NCI-H2227 (cell line): ENCODE measurements around the gene EIF3L.
"Not testable (repeated sequence)": the region's sequence is repeated elsewhere in the genome, so short reads cannot be mapped to it uniquely, and the experiment has no call there.

Experiments
- DNase-seq: peaks from one replicate; lab custom pipeline; 2025; ENCODE audit not compliant: unreplicated experiment; lab: John Stamatoyannopoulos, UW

Gene EIF3L

DNA sequence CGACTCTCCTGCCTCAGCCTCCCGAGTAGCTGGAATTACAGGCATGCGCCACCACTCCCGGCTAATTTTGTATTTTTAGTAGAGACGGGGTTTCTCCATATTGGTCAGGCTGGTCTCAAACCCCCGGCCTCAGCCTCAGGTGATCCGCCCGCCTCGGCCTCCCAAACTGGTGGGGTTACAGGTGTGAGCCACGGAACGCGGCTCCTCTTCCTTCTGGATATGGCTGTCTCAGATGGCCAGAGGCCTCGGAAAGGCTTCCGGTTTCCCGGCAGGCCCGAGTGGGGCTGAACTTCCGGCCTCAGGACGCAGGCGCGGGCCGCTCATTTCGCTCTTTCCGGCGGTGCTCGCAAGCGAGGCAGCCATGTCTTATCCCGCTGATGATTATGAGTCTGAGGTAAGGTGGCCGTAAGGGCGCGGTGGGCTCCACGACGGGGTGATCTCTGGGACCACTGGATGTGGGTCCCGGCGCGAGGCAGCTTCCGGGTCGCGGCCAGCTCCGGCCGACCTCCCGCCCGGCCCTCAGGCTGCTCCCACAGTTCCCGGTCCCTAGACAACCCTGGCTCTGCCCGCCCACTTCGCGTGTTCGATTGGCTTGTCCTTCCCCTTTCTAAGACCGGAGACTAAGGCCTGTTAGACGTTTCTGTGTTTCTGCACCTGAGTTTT lies at the start of gene EIF3L:
Gene EIF3L (plus strand): TSS at position 331 of the 663 bp plus-strand sequence. CDS start 31 bp downstream, at position 362.
- peak; percentile 89 for DNase-seq

DNA sequence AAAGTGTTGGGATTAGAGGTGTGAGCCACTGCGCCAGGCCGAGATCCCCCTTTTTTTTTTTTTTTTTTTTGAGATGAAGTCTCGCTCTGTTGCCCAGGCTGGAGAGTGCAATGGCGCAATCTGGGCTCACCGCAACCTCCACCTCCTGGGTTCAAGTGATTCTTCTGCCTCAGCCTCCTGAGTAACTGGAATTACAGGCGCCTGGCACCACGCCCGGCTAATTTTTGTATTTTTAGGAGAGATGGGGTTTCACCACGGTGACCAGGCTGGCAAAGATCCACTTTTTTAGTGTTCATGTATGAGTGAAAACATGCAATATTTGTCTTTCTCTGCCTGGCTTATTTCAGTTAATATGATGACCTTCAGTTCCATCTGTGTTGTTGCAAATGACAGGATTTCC lies 49.2 kb upstream of the EIF3L start:
- not testable (repeated sequence) for DNase-seq

DNA sequence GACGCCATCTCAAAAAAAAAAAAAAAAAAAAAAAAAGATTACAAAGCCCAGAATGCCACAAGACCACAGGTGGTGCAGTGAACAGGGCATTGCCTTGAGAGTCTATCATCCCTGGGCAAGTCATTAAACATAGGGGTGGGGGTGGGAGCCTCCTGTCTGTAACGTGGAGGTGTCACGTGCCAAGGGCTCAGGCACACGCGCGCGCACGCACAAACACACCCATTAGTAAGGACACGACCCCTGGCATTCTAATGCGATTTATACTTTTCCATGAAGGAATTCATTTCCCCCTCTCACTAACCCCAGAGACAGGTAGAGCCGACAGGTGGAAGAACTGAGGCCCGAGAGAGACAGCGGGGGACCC lies 47.3 kb upstream of the EIF3L start:
- peak; percentile 71 for DNase-seq

DNA sequence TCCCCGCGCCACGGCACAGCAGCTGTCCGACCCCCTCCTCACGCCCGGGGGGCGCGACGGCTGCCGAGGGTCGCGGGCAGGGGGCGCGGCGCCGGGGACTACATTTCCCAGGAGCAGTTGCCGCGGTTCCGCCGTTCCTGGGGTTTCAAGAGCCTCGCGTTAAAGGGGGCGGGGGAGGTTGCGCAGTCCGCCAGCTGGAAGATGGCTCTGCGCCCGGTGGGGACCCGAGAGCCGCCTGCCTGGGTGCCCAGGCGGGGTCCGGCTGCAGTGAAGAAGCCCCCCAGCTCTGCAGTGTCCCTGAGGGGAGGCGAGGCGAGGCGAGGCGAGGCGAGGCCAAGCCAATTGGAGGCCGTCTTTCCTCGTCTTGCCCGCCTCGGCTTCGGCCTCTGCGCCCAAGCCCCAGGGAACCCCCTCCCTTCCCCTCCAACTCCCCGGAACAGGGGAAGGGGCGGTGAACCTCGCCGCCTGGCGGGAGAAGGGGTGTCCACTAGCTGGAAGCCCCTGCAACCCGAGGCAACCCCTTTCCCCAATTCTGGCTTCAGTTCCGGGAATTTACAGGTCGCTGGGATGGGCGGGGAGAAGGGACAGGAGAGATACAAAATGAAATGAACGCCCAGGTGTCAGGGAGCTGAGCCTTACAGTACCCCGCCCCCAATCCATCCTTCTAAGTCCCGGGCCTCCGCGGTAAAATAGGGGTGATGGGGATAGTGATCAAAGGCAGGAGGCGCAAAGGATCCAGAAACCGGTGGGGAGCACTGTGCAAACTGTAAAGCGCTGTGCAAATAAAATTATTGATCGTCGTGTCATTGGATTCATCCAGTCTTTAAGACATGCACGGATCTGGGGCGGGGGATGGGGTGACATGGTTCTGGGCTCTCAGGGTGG lies 46.7 kb upstream of the EIF3L start:
- peak; percentile 80 for DNase-seq

DNA sequence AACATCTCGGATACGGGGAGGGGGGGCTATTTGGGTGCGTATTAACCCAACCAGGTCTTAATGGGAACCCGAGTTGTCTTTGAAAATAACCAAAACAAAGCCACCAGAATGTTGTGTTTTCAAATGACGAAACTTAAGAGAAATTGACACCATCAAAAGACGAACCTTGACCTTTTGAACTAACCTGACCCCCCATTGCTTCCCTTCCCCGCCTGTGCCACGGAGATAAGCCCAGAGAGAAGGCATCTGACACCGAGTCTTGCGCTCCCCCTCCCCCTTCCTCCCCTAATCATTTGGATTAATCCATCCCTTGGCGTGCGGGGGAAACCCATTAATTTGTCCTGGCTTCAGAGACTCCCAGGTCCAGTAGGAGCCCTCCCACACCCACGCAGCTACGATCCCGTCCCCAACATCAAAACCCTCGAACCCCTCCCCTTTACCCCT lies 46.0 kb upstream of the EIF3L start:
- peak; percentile 39 for DNase-seq

DNA sequence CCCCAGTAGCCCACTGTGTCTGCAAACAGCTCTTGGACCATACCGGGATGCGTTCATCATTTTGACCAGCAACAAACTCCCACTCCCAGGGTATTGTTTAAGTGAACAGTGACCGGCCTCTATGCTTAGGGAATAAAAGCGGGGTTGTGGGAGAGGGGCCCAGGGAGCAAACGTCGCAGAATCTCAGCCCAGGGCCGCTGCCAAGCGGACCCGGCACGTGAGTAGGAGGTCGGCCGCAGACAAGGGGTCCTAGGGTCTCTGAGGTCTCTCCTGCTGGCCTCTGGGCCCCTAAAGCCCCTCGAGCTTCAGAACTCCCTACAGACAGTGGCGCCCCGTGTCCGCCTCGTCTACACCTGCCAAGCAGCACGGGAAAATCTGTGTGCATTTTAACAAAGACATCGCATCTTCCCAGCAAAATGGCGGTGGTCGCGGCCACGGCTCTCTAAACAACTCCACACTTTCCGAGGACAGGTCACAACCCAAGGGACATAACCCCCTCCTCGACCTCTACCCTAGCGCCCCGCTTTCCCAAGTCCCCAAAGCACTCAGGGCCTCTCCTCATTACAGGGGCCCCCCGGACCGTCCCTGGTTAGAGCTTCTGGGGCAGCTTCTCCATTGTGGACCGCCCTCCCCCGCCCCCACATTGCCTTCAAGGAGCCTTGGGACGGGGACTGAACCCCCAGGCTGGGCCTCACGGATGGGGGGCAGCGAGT lies 45.4 kb upstream of the EIF3L start:
- peak; percentile 39 for DNase-seq

DNA sequence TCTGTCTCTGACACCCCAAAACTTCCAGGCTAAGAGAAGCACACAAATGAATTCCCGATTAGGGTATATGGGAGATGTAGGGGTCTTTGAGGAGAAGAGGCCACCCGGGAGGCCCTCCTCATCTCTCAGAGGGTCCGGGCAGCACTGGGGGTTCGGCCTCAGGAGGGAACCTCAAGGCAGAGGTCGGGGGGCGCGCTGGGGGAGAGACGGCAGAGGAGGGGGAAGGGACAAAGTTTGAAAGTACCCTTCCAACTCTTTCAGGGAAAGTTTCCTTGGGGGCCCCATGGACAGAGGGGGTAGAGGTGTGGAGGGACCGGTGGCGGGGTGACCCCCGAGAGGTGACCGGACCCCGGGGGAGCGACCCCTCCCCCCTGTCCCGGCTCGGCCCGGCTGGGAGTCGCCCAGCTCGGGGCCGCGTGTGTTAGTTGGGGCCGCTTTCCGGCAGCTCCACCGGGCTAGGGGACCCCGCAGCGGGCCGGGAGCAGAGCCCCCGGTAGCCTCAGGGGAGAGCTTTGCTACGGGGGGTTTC lies 44.8 kb upstream of the EIF3L start:
- DNase-seq, result peak; percentile 13

DNA sequence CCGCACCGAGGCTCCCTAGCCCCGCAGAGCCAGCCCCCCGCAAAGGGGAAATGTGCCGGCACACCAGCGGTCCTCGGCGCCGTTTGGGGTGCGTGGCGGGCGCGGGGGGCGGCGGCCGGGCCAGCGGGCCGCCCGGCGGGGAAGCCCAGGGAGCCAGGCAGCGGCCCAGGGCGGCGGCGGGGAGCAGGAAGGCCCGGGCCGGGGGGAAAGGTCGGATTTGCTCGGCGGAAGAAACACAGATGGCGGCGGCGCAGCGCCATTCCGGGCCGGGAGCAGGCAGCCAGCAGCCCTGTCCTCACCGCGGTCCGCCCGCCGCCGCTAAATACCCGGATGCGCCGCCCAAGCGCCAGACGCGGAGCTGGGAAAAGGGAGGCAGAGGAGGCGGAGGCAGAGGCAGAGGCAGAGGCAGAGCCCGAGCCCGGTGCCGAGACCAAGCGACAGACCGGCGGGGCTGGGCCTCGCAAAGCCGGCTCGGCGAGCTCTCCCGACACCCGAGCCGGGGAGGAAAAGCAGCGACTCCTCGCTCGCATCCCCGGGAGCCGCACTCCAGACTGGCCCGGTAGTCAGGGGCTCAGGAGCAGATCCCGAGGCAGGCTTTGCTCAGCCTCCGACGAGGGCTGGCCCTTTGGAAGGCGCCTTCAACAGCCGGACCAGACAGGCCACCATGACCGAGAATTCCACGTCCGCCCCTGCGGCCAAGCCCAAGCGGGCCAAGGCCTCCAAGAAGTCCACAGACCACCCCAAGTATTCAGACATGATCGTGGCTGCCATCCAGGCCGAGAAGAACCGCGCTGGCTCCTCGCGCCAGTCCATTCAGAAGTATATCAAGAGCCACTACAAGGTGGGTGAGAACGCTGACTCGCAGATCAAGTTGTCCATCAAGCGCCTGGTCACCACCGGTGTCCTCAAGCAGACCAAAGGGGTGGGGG lies 44.1 kb upstream of the EIF3L start:
- peak; percentile 85 for DNase-seq

DNA sequence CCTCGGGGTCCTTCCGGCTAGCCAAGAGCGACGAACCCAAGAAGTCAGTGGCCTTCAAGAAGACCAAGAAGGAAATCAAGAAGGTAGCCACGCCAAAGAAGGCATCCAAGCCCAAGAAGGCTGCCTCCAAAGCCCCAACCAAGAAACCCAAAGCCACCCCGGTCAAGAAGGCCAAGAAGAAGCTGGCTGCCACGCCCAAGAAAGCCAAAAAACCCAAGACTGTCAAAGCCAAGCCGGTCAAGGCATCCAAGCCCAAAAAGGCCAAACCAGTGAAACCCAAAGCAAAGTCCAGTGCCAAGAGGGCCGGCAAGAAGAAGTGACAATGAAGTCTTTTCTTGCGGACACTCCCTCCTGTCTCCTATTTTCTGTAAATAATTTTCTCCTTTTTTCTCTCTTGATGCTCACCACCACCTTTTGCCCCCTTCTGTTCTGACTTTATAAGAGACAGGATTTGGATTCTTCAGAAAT lies 43.4 kb upstream of the EIF3L start:
- DNase-seq, result no peak

DNA sequence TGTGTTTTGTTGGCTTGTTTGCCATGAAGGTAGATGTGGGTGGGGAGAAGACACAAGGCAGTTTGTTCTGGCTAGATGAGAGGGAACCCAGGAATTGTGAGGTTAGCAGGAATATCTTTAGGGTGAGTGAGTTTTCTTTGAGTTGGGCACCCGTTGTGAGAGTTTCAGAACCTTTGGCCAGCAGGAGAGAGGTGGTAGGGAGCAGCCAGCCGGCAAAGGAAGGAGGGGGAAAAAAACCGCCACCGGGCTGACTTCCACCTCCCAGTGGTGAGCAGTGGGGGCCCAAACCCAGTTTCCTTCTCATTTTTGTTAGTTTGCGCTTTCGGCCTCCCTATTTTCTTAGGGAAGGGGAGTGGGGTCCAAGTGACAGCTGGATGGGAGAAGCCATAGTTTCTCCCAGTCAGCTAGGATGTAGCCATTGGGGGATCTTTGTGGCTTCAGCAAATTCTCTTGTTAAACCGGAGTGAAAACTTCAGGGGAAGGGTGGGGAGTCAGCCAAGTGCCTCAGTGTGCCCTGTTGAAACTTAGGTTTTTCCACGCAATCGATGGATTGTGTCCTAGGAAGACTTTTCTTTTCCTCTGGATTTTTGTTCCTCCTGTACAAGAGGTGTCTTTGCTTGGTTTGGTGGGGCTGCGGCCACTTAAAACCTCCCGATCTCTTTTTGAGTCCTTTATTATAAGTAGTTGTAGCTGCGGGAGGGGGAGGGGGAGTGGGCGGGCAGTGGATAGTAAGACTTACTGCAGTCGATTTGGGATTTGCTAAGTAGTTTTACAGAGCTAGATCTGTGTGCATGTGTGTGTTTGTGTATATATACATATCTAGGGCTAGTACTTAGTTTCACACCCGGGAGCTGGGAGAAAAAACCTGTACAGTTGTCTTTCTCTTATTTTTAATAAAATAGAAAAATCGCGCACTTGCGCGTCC lies 42.5 kb upstream of the EIF3L start:
- DNase-seq, result no peak

DNA sequence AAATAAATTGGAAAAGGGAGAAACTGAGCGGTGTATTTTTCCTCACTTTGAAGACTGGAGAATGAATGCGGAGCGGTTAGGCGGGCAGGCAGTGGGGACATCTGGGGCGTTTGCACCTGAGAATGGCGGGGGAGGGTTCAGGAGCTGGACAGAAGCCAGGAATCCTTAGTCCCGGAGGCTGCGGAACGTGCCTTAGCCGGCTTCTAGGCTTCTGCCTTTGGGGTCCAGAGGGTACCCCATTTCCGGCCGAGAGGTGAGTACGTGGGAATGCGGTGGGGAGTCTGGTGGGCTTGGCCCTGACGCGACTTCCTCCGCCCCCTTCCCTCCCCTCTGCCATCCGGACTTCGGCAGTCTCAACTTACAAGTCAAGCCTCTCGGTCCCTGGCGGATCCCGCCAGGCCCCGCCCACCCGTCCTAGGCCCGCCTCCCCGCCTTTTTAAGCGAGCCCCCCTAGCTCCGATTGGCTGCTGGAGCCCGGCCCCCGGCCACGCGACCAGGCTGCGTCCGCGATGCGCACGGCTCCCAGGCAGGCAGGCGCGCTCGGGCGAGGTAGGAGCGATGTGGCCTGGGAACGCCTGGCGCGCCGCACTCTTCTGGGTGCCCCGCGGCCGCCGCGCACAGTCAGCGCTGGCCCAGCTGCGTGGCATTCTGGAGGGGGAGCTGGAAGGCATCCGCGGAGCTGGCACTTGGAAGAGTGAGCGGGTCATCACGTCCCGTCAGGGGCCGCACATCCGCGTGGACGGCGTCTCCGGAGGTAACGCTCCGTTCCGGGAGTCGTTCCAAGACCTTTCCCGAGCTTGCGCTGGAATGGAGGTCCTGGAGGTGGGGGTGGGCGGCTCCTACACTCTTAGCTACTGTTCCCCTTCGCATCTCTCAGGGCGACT lies 41.6 kb upstream of the EIF3L start, which contains the start of gene GCAT:
Gene GCAT (plus strand): TSS at position 525 of the 884 bp plus-strand sequence. CDS start 34 bp downstream, at position 559.
- peak; percentile 93 for DNase-seq

DNA sequence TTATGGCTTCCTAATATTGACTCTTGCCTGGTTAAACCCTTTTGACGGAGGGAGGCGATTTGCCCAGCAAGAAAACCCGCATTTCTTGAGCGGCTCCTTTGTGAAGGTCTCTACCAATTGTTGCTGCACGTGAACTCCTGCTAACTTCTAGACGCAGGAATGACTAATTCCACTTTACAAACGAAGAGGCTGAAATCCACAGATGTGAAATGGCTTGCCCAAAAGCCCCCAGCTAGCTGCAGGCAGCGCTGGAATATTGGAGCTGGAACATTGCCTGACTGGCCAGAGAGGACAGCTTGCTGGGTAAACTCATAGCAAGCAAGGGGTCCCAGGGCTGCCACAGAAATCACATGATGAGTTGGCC lies 40.9 kb upstream of the EIF3L start:
- no peak for DNase-seq

DNA sequence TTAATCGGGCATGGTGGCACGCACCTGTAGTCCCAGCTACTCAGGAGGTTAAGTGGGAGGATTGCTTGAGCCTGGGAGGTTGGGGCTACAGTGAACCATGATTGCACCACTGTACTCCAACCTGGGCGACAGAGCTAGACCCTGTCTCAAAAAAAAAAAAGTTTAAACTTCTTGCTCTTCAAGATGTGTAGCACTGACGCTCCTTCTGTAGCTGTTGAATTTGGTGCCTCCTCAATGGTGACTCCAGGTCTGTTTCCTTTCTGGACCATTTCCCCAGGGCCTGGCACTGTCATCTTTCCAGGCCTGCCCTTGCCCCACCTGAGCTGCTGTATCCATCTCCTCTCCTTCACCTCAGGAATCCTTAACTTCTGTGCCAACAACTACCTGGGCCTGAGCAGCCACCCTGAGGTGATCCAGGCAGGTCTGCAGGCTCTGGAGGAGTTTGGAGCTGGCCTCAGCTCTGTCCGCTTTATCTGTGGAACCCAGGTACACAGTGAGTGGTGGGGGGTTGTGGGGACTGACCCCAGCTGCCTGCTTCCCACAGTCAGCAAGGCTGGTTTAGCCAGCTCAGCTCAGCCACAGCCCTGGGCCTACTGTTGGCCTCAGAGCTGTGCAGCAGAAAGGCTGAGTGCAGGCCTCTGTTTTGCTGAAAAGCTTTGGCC lies 39.4 kb upstream of the EIF3L start:
- no peak for DNase-seq

DNA sequence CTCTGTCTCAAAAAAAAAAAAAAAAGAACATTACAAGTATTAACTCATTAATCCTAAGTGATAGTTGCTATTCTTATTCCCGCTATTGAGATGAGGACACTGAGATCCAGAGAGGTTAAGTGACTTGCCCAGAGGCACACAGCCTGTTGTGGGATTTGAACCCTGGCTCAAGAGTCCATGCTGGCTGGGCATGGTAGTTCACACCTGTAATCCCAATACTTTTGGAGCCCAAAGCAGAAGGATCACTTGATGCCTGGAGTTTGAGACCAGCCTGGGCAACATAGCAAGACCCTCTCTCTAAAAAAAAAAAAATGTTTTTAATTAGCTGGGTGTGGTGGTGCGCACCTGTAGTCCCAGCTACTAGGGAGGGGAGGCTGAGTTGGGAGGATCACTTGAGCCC lies 37.4 kb upstream of the EIF3L start:
- DNase-seq, result no peak

DNA sequence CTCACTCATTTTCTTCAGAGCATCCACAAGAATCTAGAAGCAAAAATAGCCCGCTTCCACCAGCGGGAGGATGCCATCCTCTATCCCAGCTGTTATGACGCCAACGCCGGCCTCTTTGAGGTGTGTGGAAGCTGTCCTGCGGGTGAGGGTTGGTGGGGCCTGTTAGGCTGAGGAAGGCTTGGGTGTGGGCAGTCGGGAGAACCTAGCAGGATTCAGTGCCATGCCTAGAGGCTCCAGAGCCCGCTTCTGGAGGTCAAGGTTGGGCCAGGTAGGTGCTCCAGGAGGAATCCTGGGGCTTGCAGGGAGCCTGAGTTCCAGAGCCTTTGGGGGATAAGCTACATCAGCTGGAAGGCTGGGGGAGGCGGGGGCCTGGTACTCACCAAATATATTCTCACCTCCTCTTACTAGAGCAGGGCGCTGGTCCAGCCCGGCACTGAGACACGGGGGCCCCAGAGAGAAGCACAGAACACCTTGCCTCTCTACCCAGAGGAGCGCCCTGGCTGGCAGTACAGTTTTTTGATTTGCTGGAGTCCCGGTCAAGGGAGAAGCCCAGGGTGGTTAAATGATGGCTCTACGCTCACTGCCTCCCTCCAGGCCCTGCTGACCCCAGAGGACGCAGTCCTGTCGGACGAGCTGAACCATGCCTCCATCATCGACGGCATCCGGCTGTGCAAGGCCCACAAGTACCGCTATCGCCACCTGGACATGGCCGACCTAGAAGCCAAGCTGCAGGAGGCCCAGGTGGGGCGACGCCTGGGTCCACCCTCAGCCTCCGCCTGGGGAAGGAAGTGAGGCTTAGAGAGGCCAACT lies 36.1 kb upstream of the EIF3L start:
- DNase-seq, result no peak

DNA sequence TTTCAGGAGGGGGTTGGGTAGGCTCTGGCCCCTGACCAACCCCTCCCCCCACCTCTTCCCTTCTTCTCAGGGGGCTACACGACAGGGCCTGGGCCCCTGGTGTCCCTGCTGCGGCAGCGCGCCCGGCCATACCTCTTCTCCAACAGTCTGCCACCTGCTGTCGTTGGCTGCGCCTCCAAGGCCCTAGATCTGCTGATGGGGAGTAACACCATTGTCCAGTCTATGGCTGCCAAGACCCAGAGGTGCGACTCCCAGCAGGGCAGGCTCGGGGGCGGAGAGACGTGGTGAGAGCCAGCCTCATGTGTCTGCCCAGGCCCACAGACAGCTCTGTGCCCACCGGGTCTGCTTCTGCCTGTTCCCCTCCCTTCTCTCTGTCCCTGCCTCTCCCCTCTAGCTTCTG lies 33.6 kb upstream of the EIF3L start:
- no peak for DNase-seq
